K562 (cell line): ENCODE measurements around the gene POLR2H.

Source experiments
- CTCF ChIP-seq, 3 experiments: IDR thresholded peaks in 2 of 3; conservative IDR thresholded peaks in 1 of 3; 2 replicates each; pipeline ENCODE4 v1.5.1; 2011 to 2012; ENCODE audit warnings: low read length in 3 of 3, mild to moderate bottlenecking in 3 of 3, control low read depth in 2 of 3, improper control_type of control experiment in 1 of 3, inconsistent platforms in 1 of 3, low read depth in 1 of 3, mixed read lengths in 1 of 3, moderate library complexity in 1 of 3; ENCODE audit not compliant: insufficient read depth in 2 of 3
- REST ChIP-seq, 2 experiments: fragments of 450-650 bp; formaldehyde crosslinking in 1 of 2; IDR thresholded peaks; 2 replicates each; pipeline versions ENCODE4 v1.4.0 to v1.6.1; 2014 to 2020; ENCODE audit warnings: mild to moderate bottlenecking in 2 of 2, borderline replicate concordance in 1 of 2, low read depth in 1 of 2

GRCh38 chr3:184373422-184373821, 11.9 kb downstream of the POLR2H start:
- TF ChIP-seq REST (IDR thresholded peaks at IDR 0.05; ENCODE audit: borderline replicate concordance) = no peak
- no peak for TF ChIP-seq REST (CRISPR knock-in tag; IDR thresholded peaks at IDR 0.05; ENCODE audit: low read depth)
- no peak for TF ChIP-seq CTCF (IDR thresholded peaks at IDR 0.05 in 2 of 3, conservative IDR thresholded peaks at IDR 0.05 in 1 of 3; ENCODE audit: insufficient read depth in 2 of 3, low read depth in 1 of 3, low read length in 3 of 3)
